GM13976 (cell line): ENCODE data around the gene COL8A1.

ENCODE experiments used
- DNase-seq: peaks from one replicate; pipeline ENCODE4 v3.0.0; 2012; ENCODE audit warnings: low spot score
- CTCF ChIP-seq: IDR thresholded peaks from 2 replicates; pipeline ENCODE4 v1.5.1; 2012; ENCODE audit warnings: borderline replicate concordance, mild to moderate bottlenecking; ENCODE audit not compliant: insufficient read depth; ENCODE audit errors: extremely low read depth, missing control alignments, control extremely low read depth
- in situ Hi-C: fragments of 300-500 bp; cut with MboI; formaldehyde crosslinking; loops from one replicate; pipeline ENCODE4 v1.12.0; 2022; ENCODE audit warnings: low sequenced_read_pairs, mixed read lengths, inconsistent platforms; ENCODE audit not compliant: unreplicated experiment

Gene COL8A1

GRCh38 chr3:99803297-99803696 is 164.9 kb downstream of the COL8A1 start:
- DNase-seq, result no peak
- in situ Hi-C loops, result no loop called here
- TF ChIP-seq CTCF, result no peak

- no peak for DNase-seq
- TF ChIP-seq CTCF, result no peak
- in situ Hi-C loops, result no loop called here
Observed at GRCh38 chr3:99805160-99805559, 166.8 kb downstream of the COL8A1 start.

GRCh38 chr3:99808163-99808794 is 169.9 kb downstream of the COL8A1 start:
- no peak for DNase-seq
- in situ Hi-C loops, result no loop called here

GRCh38 chr3:99809565-99809964 is 171.2 kb downstream of the COL8A1 start:
- TF ChIP-seq CTCF, result no peak
- DNase-seq, result no peak
- in situ Hi-C loops, result no loop called here

More at GRCh38 chr3:99808163-99808794, 169.9 kb downstream of the COL8A1 start:
- TF ChIP-seq CTCF, result peak; percentile 75

GRCh38 chr3:99810403-99810802 is 172.0 kb downstream of the COL8A1 start:
- in situ Hi-C loops, result no loop called here
- no peak for TF ChIP-seq CTCF
- DNase-seq, result no peak

GRCh38 chr3:99817047-99817436 is 178.6 kb downstream of the COL8A1 start:
- no peak for TF ChIP-seq CTCF
- no peak for DNase-seq
- in situ Hi-C loops, result no loop called here
